GM12878 (cell line): ENCODE results near the gene RNASEH2A. TPM values are rescaled to one million over a fixed set of nuclear protein-coding genes. Genes with fewer than 3 reads are reported as not detected.

Experiments used
- ATAC-seq: fragments of 200-7000 bp; cut with Tn5 transposase; 3 replicates; pipeline ENCODE4 v1.9.1; 2020; ENCODE audit warnings: mild to moderate bottlenecking, moderate library complexity
- BruUV-seq: library from RNA; stranded (reverse); fragments of 400-500 nt; replicated peaks from 2 replicates; lab custom pipeline; 2021; lab: Mats Ljungman, UMichigan
- CTCF ChIA-PET: fragments of 300-600 bp; sonication (Branson Sonifier 250); formaldehyde crosslinking; extraction: SDS; loops from one replicate; lab custom pipeline; 2021; ENCODE audit warnings: inconsistent platforms; lab: Yijun Ruan, JAX
- POLR2A ChIA-PET: fragments of 350-600 bp; formaldehyde crosslinking; extraction: SDS; loops from one replicate; lab custom pipeline; 2021; ENCODE audit warnings: inconsistent platforms; lab: Charles Lee
- RAD21 ChIA-PET: fragments of 300-600 bp; sonication (Branson Sonifier 250); formaldehyde crosslinking; loops from one replicate; lab custom pipeline; 2023; ENCODE audit warnings: antibody characterized with exemption; ENCODE audit not compliant: unreplicated experiment; lab: Charles Lee
- SMC1A ChIA-PET: fragments of 300-600 bp; sonication (Branson Sonifier 250); formaldehyde crosslinking; loops from one replicate; lab custom pipeline; 2023; ENCODE audit not compliant: unreplicated experiment, uncharacterized antibody; lab: Charles Lee
- DNase-seq: peaks from one replicate; pipeline ENCODE4 v3.0.0-alpha.2; 2011; ENCODE audit warnings: low read depth, low spot score
- FAIRE-seq: peaks from 3 replicates; lab custom pipeline; 2011; peaks lifted over from hg19 to GRCh38; lab: Jason Lieb, UNC
- H2AFZ ChIP-seq: 2 replicates; pipeline ENCODE4 v1.6.0; 2011; ENCODE audit warnings: low read depth, low read length, control low read depth; ENCODE audit not compliant: control insufficient read depth
- H3K27ac ChIP-seq: 2 replicates; pipeline ENCODE4 v1.5.1; 2011; ENCODE audit warnings: control low read depth; ENCODE audit not compliant: control insufficient read depth, insufficient read depth
- H3K27me3 ChIP-seq, 2 experiments: replicated peaks in 1 of 2; 2 replicates each; pipeline versions ENCODE4 v1.6.0 to v1.6.1; 2011; ENCODE audit warnings: low read length in 1 of 2; ENCODE audit not compliant: control insufficient read depth in 2 of 2, insufficient read depth in 2 of 2
- H3K36me3 ChIP-seq, 2 experiments: 2 replicates each; pipeline ENCODE4 v1.5.1; 2011; ENCODE audit warnings: low read length in 1 of 2; ENCODE audit not compliant: control insufficient read depth in 2 of 2, insufficient read depth in 2 of 2
- H3K4me1 ChIP-seq: 2 replicates; pipeline ENCODE4 v1.6.1; 2011; ENCODE audit warnings: mild to moderate bottlenecking, low read length, moderate library complexity, mixed read lengths; ENCODE audit not compliant: control insufficient read depth, insufficient read depth
- H3K4me2 ChIP-seq: 2 replicates; pipeline ENCODE4 v1.6.0; 2011; ENCODE audit warnings: control low read depth; ENCODE audit not compliant: control insufficient read depth, insufficient read depth
- H3K4me3 ChIP-seq: fragments of 200-600 bp; sonication (generic); 2 replicates; pipeline ENCODE4 v1.5.1; 2016
- H3K79me2 ChIP-seq: 2 replicates; pipeline ENCODE4 v1.6.0; 2011; ENCODE audit warnings: low read length; ENCODE audit not compliant: control insufficient read depth, insufficient read depth
- H3K9ac ChIP-seq: 2 replicates; pipeline ENCODE4 v1.8.0; 2011; ENCODE audit warnings: low read length, control low read depth, mixed read lengths; ENCODE audit not compliant: control insufficient read depth, insufficient read depth
- H3K9me3 ChIP-seq: replicated peaks from 3 replicates; pipeline ENCODE4 v1.5.1; 2011; ENCODE audit warnings: mild to moderate bottlenecking, low read length; ENCODE audit not compliant: control insufficient read depth, insufficient read depth
- H4K20me1 ChIP-seq: 2 replicates; pipeline ENCODE4 v1.6.0; 2011; ENCODE audit not compliant: control insufficient read depth, insufficient read depth
- CEBPZ ChIP-seq: fragments of 150-350 bp; IDR thresholded peaks from 2 replicates; pipeline ENCODE4 v1.6.1; 2016; ENCODE audit warnings: low read depth, low read length
- IRF3 ChIP-seq: fragments of 450-650 bp; IDR thresholded peaks from 2 replicates; pipeline ENCODE4 v1.6.1; 2014; ENCODE audit warnings: mild to moderate bottlenecking
- NFXL1 ChIP-seq: fragments of 450-650 bp; IDR thresholded peaks from 2 replicates; pipeline ENCODE4 v1.6.1; 2017; ENCODE audit warnings: antibody characterized with exemption, mild to moderate bottlenecking, borderline replicate concordance
- NR2C2 ChIP-seq: IDR thresholded peaks from 2 replicates; pipeline ENCODE4 v1.6.1; 2011; ENCODE audit warnings: borderline replicate concordance, low read depth; ENCODE audit not compliant: control insufficient read depth, insufficient read length
- WGBS: methylation state at CpG from one replicate; pipeline ENCODE4 v1.1.6; 2016; ENCODE audit warnings: low lambda C conversion rate; ENCODE audit not compliant: insufficient replicate concordance, insufficient coverage; ENCODE audit errors: missing lambda C conversion rate; 5-methylcytosine and 5-hydroxymethylcytosine counted together
- in situ Hi-C: fragments of 300-500 bp; cut with MboI; formaldehyde crosslinking; loops from 9 replicates; pipeline ENCODE4 v1.14.3; 2018; ENCODE audit warnings: mixed read lengths
- intact Hi-C: fragments of 100-400 bp; cut with micrococcal nuclease; formaldehyde crosslinking; loops from one replicate; pipeline ENCODE4 v1.14.2; 2022; ENCODE audit not compliant: unreplicated experiment
- polyA plus RNA-seq, 11 experiments: library from polyadenylated mRNA; depleted of rRNA in 4 of 11; unstranded in 6 of 11; stranded (reverse) in 5 of 11; fragments of >200 nt; fragmentation: Nextera tagmentation in 4 of 11; fragmentation: Illumina TruSeq in 1 of 11; extraction: Ambion mirVana in 4 of 11; extraction: Trizol in 1 of 11; gene quantifications; 1 replicate in 1 of 11; 2 replicates in 10 of 11; pipeline versions ENCODE4 v1.2.1 to v1.2.3, GENCODE V29; 2011 to 2016; ENCODE audit warnings: inconsistent platforms in 2 of 11, missing spikeins in 2 of 11, low read depth in 1 of 11
- total RNA-seq, 4 experiments: library from RNA; depleted of rRNA in 3 of 4; stranded (reverse); fragments of >200 nt in 3 of 4; fragmentation: Illumina TruSeq in 1 of 4; extraction: Trizol in 1 of 4; gene quantifications; 2 replicates each; pipeline versions ENCODE4 v1.2.1 to v1.2.3, GENCODE V29; 2013 to 2021
- TF ChIP-seq, protein P1 (sequence below): fragments of 450-650 bp; conservative IDR thresholded peaks from 2 replicates; pipeline ENCODE4 v1.6.1; 2017; ENCODE audit warnings: mild to moderate bottlenecking, moderate library complexity

RNASEH2A gene
- total and polyA plus RNA-seq, 10 of the 15 experiments (the other 5 are each of a cell fraction or from before 2014, with no cell fraction given) = 17.4 to 103 (median 40.4) TPM

GRCh38 chr19:12800923-12801465, 5.4 kb upstream of the RNASEH2A start:
- peak overlapping the region; percentile 98 for H3K4me2 ChIP-seq
- ChIA-PET RAD21 (interaction anchor here (0.7 to 11.4 kb wide), 6 partner anchors 9 to 46 kb away, joined by 3 to 303 read pairs (median 4); partner anchors contain the start of gene HOOK2), POLR2A (interaction anchor here (0.6 to 2.2 kb wide), 6 partner anchors 9 to 127 kb away, joined by 3 to 9 read pairs (median 6); partner anchors contain the start of gene JUNB), CTCF (interaction anchor here (1.4 to 12.9 kb wide), 4 partner anchors 23 to 47 kb away, joined by 8 to 537 read pairs (median 217); partner anchors contain the start of gene HOOK2), SMC1A (interaction anchor here (0.8 to 11.5 kb wide), 3 partner anchors 21 to 67 kb away, joined by 3 to 240 read pairs (median 3); partner anchors contain the start of gene TRIR)
- in situ Hi-C loops (no loop called here), intact Hi-C loops (no loop called here)
- H3K36me3 ChIP-seq = peaks cover 0 to 1% of the 10 kb centered on the region in 2 experiments; a peak in 2 of 4 replicates
- ATAC-seq (peak; percentile 36), DNase-seq (no peak), FAIRE-seq (no peak)
- peak overlapping the region; percentile 95 for H3K4me3 ChIP-seq
- 20% methylated on average over 37 of the region's 38 CpGs for WGBS
- no peaks in the 10 kb centered on the region for H3K9me3 ChIP-seq
- peaks cover 13% of the 10 kb centered on the region for H3K79me2 ChIP-seq
- H3K27me3 ChIP-seq = no peaks in the 10 kb centered on the region
- TF ChIP-seq IRF3 (no peak), CEBPZ (no peak), NFXL1 (0 out of 2 replicates have a peak, but pooled peaks have one; percentile 31), NR2C2 (no peak)
- TF ChIP-seq, protein P1, sequence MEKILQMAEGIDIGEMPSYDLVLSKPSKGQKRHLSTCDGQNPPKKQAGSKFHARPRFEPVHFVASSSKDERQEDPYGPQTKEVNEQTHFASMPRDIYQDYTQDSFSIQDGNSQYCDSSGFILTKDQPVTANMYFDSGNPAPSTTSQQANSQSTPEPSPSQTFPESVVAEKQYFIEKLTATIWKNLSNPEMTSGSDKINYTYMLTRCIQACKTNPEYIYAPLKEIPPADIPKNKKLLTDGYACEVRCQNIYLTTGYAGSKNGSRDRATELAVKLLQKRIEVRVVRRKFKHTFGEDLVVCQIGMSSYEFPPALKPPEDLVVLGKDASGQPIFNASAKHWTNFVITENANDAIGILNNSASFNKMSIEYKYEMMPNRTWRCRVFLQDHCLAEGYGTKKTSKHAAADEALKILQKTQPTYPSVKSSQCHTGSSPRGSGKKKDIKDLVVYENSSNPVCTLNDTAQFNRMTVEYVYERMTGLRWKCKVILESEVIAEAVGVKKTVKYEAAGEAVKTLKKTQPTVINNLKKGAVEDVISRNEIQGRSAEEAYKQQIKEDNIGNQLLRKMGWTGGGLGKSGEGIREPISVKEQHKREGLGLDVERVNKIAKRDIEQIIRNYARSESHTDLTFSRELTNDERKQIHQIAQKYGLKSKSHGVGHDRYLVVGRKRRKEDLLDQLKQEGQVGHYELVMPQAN = 0 out of 2 replicates have a peak, but pooled peaks have one; percentile 48
- H4K20me1 ChIP-seq = no peaks in the 10 kb centered on the region
- H2AFZ ChIP-seq = peak overlapping the region; percentile 88
- H3K27ac ChIP-seq = peak overlapping the region; percentile 63
- no TSS peak for BruUV-seq
- H3K4me1 ChIP-seq = peaks cover 19% of the 10 kb centered on the region
- peak overlapping the region; percentile 79 for H3K9ac ChIP-seq
